ENCODE data around the gene KRTAP1-5. TPM values are rescaled to one million over a fixed set of nuclear protein-coding genes. Genes with fewer than 3 reads are reported as not detected.
A peak's percentile ranks its signal among the peaks of the same experiment; 100 is the strongest.

The KRTAP1-5 gene
- total and polyA plus RNA-seq, 8 donors, result not detected

GRCh38 chr17:41009301-41009760, 17.7 kb downstream of the KRTAP1-5 start:
- intact Hi-C loops (cut with DNase I), result no loop called here
- no peak overlapping the region for H3K27ac ChIP-seq
- ATAC-seq, result peak; percentile 93

DNA sequence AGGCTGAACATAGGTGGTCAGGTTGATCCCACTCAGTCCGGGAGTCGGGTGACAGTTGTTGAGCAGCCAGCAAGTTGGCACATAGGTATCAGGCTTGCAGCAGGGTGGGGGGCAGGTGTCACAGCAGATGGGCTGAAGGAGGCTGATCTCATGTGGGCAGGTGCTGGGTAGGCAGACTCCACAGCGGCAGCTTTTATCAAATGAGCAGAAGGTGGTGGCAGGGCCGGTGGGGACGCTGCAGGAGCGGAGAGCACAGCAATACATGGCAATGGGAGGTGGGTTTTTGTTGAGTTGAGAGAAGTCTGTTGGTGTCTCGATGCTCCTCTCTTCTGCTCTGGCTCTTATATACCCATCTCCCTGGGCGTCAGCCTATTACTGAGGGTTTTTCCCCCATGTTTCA, 18.2 kb downstream of the KRTAP1-5 start, which contains the start of gene KRTAP3-1:
KRTAP3-1 (minus strand) TSS at position 318 of the 400 bp plus-strand sequence; CDS start at position 264, 54 bp downstream.
- H3K36me3 ChIP-seq, result no peaks in the 10 kb centered on the region
- H3K27ac ChIP-seq, result no peak within 1 kb of the TSS
- TF ChIP-seq, protein P1, sequence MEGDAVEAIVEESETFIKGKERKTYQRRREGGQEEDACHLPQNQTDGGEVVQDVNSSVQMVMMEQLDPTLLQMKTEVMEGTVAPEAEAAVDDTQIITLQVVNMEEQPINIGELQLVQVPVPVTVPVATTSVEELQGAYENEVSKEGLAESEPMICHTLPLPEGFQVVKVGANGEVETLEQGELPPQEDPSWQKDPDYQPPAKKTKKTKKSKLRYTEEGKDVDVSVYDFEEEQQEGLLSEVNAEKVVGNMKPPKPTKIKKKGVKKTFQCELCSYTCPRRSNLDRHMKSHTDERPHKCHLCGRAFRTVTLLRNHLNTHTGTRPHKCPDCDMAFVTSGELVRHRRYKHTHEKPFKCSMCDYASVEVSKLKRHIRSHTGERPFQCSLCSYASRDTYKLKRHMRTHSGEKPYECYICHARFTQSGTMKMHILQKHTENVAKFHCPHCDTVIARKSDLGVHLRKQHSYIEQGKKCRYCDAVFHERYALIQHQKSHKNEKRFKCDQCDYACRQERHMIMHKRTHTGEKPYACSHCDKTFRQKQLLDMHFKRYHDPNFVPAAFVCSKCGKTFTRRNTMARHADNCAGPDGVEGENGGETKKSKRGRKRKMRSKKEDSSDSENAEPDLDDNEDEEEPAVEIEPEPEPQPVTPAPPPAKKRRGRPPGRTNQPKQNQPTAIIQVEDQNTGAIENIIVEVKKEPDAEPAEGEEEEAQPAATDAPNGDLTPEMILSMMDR (IDR thresholded peaks at IDR 0.05), result no peak
- no peaks in the 10 kb centered on the region for H3K27me3 ChIP-seq
- intact Hi-C loops (cut with DNase I), result no loop called here
- no peaks in the 10 kb centered on the region for H3K4me1 ChIP-seq
- ATAC-seq (peak; percentile 19), DNase-seq (peak in 1 of 4 donors; percentile 53)
- no peaks in the 10 kb centered on the region for H3K9me3 ChIP-seq
- no peak within 1 kb of the TSS for H3K4me3 ChIP-seq

More at GRCh38 chr17:41009301-41009760, 17.7 kb downstream of the KRTAP1-5 start:
- Histone ChIP-seq H3K36me3 (no peaks in the 10 kb centered on the region), H3K27me3 (no peaks in the 10 kb centered on the region), H3K4me3 (no peak overlapping the region), H3K4me1 (no peaks in the 10 kb centered on the region), H3K9me3 (no peaks in the 10 kb centered on the region)
- DNase-seq, result no peak
- TF ChIP-seq, protein P1 (IDR thresholded peaks at IDR 0.05), result no peak

DNA sequence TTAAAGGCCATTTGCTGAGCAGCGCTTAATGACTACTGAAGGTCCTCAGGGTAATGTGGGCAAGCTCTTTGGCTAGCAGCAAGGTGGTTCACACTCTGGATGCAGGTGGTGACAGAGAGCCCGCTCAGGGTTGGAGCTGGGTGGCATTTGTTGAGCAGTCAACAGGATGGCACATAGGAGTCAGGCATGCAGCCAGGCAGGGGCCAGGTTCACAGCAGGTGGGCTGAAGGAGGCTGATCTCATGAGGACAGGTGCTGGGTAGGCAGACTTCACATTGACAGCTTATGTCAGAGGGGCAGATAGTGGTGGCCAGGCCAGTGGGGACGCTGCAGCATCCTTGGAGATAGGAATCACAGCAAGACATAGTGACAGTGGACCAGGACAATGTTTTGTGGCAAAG, 22.6 kb downstream of the KRTAP1-5 start:
- H3K4me3 ChIP-seq, result no peak overlapping the region
- TF ChIP-seq, protein P1 (IDR thresholded peaks at IDR 0.05), result no peak
- H3K27ac ChIP-seq, result no peak overlapping the region
- no peak for DNase-seq
- no peaks in the 10 kb centered on the region for H3K36me3 ChIP-seq
- intact Hi-C loops (cut with DNase I), result no loop called here
- H3K4me1 ChIP-seq, result no peaks in the 10 kb centered on the region
- H3K27me3 ChIP-seq, result peaks cover 0 to 6% of the 10 kb centered on the region in 2 donors
- H3K9me3 ChIP-seq, result no peaks in the 10 kb centered on the region
- ATAC-seq, result no peak

- no peaks in the 10 kb centered on the region for H3K36me3 ChIP-seq
- TF ChIP-seq, protein P1 (IDR thresholded peaks at IDR 0.05), result no peak
- H3K27ac ChIP-seq, result no peak overlapping the region
- no peaks in the 10 kb centered on the region for H3K9me3 ChIP-seq
- intact Hi-C loops (cut with DNase I), result no loop called here
- ATAC-seq (no peak), DNase-seq (no peak)
- no peak overlapping the region for H3K4me3 ChIP-seq
- no peaks in the 10 kb centered on the region for H3K4me1 ChIP-seq
- peaks cover 0 to 7% of the 10 kb centered on the region in 2 donors for H3K27me3 ChIP-seq
Observed at GRCh38 chr17:41003926-41004325, 23.1 kb downstream of the KRTAP1-5 start.

GRCh38 chr17:41002814-41003213, 24.2 kb downstream of the KRTAP1-5 start:
- no peak overlapping the region for H3K27ac ChIP-seq
- peaks cover 0 to 14% of the 10 kb centered on the region in 2 donors for H3K27me3 ChIP-seq
- DNase-seq (no peak), ATAC-seq (peak; percentile 68)
- no peaks in the 10 kb centered on the region for H3K9me3 ChIP-seq
- H3K36me3 ChIP-seq, result no peaks in the 10 kb centered on the region
- TF ChIP-seq, protein P1 (IDR thresholded peaks at IDR 0.05), result no peak
- no peak overlapping the region for H3K4me3 ChIP-seq
- intact Hi-C loops (cut with DNase I), result no loop called here
- H3K4me1 ChIP-seq, result no peaks in the 10 kb centered on the region
